ENCODE results near the gene GSG1L.

GSG1L gene

DNA sequence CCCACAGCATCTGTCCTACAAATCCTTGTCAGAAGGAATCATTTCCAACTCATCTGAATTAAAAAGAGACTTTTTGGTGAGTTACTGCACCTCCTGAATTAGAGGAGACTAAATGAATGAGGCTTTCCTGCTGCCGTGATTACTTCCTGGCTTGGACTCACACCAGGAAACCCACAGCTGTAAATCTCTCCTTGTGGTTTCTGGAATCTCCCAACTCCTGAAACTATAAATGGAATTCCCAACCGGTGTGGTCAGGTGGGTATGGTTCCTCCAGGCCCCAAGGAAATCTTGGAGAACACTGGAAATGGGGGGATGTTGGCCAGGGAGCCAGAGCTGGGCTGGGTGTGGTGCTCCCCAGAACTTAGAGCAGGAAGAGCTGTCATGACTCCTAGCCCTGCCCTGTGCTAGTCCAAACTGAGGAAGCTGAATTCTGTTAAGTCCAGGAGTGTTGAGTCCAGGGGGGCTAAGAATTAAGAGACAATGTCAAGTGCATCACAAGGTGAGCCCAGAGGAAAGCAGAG, 216.4 kb downstream of the GSG1L start:
- no peak for DNase-seq (ENCODE audit: low read depth)

DNA sequence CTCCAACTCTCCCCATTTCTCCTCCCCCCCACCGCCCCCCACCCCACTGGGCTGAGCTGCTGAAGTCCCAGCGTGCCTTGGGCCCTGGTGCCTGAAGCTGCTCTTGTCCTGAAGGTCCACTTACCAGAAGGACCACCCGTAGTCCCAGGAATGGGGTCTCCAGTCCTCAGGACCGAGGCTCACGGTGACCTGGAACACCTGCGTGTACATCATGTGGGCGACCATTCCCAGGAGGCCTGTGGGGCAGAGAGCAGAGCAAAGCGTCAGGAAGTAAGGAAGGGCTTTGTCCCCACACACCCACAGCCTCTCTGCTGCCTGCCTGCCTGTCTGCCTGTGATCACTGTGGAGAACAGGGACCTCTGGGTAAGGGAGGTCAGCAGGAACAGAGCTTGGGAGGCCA, 218.7 kb downstream of the GSG1L start:
- DNase-seq (ENCODE audit: low read depth), result no peak

DNA sequence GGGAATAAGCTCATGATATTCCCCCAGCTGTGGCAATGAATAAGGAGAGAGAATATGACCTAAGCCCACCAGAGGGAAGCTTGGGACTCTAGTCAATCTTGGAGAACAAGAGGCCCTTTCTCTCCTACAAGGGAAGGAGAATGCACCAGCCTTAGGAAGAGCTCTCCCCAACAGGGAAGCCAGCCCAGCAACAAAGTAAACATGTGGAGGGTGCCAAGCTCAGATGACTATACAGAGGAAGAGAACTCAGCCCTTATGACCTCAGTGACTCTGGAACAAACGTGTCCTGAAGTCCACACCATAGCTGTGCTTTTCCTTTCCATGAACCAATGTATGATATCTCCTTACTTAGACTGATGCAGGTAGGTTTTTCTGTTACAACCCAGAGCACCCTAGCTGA, 219.7 kb downstream of the GSG1L start:
- no peak for DNase-seq (ENCODE audit: low read depth)

DNA sequence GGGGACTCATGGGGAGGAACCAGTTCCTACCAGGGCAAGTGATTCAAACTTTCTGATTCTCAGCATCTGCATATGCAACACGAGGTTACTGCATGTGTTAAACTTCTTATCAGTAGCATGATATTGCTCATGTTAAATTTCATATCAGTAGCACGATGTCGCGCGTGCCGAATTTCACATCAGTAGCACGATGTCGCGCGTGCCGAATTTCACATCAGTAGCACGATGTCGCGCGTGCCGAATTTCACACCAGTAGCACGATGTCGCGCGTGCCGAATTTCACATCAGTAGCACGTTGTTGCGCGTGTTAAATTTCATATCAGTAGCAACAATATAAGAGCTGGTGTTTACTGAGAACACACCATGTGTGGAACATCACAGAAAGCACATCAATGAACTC, 221.6 kb downstream of the GSG1L start:
- no peak for DNase-seq (ENCODE audit: low read depth)

DNA sequence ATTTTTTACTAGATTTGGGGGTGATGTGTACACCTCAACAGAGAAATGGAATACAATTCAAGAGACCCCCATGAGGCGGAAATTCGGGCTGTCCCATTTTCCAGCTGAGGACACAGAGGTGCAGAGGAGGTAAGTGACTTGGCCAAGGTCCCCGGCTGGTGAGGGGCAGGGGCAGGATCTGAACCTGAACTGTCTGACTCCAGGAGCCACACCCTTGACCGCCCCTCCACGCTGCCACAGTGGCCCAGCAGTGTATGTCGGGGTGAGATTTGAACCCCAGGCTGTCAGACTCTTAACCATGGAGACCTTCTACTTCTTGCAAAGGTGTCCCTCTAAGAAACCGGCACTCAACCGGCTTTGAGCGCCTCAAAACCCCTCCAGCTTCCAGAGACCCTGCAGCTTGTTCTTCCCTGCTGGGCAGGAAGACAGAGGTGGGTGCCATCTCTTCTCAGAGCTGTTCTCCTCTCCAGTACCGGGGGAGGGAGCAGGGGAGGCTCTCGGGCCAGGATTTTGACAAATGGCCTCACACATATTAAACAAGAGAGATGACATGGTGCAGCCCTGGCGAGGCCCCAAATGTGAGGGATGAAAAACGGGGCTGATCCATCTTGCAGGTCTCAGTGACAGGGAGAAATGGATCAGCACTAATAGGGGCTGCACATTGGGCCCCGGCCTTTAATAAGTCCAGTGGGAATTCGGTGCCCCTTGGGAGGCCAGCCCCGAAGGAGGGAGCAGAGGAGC, 222.3 kb downstream of the GSG1L start:
- no peak for DNase-seq (ENCODE audit: low read depth)

DNA sequence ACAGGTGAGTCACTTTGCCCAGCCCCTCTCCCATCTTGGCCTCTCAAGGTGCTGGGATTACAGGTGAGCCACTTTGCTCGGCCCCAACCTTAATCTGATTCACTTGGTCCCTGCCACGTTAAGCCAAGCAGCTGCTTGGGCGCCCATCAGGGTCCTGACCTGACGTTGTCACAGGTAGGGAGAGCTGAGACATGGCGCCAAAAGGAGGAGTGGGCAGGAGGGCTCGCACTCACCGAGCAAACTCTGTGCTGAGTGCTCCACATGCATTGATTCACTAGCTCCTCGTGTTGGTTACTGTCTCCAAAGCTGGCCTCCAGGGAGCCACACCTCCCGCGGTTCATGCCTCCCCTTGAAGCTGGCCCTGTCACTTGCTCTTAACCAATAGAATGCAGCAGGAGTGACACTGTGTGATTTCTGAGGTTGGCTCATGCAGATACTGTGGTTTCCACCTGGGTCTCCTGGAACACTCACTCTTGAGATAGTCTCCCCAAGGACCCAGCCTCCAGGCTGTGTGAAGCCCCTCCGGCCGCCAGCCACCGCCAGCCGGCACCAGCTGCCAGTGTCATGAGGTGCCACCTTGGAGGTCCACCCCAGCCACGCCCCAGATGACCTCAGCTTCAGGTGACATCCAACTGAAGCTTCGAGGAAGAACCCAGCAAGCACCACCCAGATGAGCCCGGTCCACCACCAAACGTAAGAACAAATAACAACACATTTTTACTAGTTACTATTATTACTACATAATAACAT, 223.0 kb downstream of the GSG1L start:
- no peak for DNase-seq (ENCODE audit: low read depth)

DNA sequence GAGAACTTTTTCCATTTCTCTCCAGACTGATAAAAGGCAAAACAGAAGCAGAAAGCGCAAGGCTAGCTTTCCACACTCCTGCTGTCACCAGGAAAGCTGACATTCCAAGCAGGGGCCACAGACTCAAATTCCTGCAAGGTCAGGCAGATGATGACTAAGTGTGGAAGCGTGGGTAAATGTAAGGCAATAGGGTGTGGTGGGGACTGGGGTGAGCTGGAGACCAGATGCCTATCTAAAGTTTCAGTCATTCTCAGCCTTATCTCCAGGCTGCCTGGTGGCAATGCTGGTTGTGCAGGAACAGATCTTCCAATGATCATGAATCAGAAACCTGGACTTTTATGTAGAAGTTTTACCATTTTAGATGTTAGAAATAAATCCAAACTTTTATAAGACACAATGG, 224.1 kb downstream of the GSG1L start:
- no peak for DNase-seq (ENCODE audit: low read depth)

DNA sequence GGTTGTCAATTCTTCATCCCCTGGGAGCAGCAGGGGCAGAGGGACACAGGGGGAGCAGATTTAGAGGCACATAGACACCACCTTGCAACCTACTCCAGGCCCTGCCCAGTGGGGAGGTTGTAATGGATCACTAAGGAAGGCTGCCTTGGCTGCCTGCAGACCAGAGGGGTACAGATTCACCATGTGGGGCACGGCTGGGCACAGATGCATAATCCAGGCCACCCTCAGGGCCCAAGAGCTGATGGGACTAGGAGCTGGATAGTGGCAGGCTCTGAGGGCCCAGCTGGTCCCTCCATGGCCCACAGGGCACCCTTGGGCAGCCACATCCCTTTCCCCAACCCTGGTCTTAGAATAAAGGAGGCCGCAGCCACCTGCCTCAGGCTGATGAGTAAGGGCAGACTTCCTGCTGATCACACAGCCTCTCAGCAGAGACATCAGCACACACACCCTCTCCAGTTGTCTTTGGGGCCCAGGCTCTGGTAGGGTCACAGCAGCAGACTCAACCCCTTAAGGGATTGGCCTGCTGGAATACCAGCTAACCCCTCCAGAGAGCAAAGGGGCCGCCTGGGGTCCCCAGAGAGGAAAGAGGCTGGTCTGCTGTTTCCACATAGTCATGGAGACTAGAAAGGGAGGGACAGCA, 224.9 kb downstream of the GSG1L start:
- no peak for DNase-seq (ENCODE audit: low read depth)

DNA sequence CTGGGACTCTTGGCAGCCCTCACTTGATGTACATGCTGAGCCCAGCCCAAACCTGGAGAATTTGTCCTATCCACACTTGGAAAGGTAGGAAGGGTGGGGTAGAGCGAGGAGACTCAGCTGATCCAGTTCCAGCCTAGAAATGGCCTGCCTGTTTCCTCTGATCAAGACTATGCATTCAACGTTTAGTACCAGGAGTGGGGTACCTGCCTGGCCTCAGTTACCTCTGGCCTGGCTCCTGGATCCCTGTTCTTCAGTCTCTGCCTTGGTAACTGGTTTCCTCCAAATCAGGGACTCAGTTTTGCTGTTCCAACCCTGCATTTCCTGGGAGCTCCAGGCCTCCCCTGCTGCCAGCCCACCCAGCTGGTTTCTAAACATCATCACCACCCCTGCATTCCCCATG, 233.5 kb downstream of the GSG1L start:
- DNase-seq (ENCODE audit: low read depth), result no peak

DNA sequence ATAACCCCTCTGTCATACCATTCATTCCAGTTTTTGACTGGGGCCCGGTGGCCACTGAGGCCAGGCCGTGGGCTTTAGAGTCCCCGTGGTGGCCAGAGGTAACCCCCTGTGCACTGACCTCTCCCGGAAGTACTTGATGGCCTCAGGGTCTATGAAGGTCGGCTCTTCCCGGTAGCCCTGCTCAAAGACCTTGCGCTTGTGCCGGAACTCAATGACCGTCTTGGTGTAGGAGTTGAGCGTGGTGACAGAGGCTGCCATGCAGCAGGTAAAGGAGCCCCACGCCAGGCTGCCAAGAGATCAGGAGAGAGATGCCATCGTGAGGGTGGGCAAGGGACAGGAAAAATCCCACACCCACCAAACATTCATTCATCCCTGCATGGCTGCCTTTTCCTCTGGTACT, 234.8 kb downstream of the GSG1L start:
- no peak for DNase-seq (ENCODE audit: low read depth)

DNA sequence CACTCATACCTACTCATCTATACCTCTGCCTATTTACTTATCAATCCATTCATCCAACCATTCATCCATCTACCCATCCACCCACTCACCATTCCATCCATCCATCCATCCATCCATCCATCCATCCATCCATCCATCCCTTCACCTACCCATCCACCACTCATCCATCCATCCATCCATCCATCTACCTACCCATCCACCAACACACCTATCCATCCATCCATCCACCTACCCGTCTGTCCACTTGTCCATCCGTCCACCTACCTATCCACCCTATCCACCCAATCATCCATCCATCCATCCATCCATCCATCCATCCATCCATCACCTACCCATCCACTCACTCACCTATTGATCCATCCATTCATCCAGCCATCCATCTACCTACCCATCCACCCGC, 235.7 kb downstream of the GSG1L start:
- DNase-seq (ENCODE audit: low read depth), result no peak

DNA sequence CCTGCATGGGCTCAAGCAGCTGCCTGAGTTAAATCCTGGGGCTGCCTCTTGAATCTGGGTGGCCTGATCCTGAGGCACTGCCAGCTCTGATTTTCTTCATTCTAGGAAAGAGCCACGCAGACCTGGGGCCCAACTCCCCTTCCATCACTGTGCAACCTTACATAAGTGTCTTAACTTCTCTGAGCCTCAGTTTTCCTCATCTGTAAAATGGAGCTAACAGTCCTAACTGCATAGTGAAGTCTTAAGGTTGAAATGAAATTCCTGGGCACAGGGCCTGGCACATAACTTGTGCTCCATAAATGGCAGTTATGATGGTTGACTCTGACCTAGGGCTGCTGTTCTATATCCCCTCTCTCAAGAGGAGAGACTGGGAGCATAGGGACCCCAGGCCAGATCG, 236.6 kb downstream of the GSG1L start:
- DNase-seq (ENCODE audit: low read depth), result no peak

DNA sequence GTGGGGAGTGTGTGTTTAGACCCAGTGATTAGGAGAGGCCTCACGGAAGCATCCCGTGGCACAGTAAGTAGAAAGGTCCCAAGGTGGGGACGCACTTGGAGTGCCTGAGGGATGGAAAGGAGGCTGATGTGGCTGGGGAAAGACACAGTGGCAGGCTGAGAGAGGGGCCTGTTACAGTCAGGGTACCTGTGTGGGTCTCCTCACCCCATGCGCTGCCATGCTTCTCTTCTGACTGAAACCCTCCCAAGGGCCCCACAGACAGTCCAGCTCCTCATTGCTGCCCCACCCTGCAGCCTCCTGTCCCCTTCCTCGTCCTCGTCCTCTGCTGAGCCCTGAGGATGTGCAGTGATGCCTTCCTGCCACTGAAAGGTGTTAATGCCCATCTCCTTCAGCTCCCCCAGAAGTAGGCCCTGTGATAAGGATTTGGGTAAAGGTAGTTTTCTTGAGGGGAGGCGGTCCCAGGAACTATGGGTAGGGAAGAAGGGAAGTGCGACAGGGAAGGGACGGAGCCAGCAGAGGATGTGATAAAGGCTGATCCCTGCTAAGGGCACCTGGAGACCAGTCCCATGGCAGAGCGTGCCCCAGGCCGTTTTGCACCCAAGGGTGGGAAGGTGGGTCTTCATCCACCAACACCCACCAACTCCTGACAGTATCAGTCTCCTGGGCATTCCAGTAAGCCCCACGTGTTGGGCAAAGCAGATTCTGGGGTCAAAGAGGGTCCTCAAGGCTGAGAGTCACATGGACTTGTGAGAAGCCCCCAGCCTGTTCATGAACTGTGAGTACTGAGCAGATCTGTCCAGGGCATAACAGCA, 237.2 kb downstream of the GSG1L start:
- DNase-seq (ENCODE audit: low read depth), result no peak

DNA sequence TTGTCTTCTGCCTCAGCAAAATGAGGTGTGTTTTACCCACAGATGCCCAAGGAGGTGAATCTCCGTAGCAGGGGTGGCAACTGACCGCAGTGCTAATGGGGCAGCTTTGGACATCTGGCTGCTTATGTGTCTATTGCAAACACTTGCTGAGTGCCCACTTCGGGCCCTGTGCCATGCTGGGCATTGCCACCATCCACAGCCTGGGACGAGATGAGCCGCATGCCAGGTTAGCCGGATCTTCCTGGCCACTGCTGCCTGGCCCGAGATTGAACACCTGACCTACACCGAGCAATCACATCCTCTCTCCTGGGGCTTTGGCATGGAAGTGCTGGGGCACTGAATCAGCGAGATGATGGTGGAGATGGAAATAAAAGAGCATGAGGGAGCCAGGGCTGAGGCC, 238.7 kb downstream of the GSG1L start:
- no peak for DNase-seq (ENCODE audit: low read depth)

DNA sequence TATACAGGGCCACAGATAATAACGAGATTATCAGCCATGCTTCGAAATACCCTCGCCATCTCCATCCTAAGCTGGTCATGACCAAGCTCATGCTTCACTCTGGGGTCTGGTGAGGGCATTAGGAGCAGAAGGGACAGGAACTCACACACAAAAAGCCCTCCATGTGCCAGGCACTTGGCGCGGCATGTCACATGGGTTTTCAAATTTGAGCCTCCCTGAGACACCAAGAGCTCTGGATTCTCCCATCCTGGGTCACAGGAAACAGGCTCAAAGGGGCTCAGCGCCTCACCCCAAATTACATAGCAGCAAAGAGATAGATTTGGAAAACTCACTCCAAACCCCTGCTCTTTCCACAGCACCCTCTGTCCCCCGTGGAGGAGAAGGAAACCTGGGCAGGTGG, 239.5 kb downstream of the GSG1L start:
- DNase-seq (ENCODE audit: low read depth), result no peak

DNA sequence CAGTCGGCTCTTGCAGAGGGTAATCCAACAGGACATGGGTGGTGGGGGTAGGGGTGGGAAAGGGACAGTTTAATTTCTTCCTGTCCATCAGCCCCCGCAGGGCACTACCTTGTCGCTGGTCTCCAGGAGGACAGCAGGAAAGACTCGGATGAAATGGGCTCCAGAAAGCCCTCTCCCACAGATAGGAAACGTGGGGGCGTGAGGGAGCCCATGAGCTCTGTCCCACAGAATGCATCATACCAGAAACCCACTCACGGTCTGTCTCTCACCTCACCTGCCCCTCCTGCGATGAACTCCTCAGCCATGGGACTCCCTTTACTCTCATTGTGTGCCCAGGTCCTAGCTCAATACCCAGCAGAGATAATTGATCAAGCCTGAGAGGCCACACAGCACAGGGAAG, 240.1 kb downstream of the GSG1L start:
- DNase-seq (ENCODE audit: low read depth), result no peak

DNA sequence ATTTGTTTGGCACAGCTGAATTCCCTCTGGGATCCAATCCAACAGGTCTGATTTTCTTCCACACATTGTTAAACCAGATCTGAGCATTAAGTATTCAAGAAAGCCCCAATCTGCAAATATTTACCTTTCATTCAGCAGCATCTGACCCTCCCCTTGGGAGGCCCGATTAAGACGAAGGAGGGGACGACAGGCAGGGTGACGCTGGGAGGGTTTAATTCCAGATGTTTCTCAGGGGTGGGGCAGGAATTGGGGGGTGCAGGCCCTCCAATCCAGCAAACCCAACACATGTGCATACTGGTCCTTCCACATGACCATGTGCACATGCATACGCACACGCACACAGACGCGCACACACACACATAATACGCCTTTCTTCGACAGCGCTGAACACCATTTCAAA, 240.5 kb downstream of the GSG1L start:
- no peak for DNase-seq (ENCODE audit: low read depth)

DNA sequence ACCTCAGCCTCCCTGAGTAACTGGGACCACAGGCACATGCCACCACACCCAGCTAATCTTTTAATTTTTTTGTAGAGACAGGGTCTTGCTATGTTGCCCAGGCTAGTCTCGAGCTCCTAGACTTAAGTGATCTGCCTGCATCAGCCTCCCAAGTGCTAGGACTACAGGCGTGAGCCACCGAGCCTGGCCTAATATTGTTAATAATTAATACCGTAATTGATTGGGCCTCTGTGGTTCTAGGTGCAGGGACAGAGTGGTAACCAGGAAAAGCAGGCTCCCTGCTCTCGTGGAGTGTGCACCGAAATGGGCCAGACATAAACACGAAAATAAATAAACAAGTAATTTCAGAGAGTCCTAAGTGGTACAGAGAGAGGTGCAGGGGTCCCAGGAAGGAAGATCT, 241.0 kb downstream of the GSG1L start:
- DNase-seq (ENCODE audit: low read depth), result no peak

DNA sequence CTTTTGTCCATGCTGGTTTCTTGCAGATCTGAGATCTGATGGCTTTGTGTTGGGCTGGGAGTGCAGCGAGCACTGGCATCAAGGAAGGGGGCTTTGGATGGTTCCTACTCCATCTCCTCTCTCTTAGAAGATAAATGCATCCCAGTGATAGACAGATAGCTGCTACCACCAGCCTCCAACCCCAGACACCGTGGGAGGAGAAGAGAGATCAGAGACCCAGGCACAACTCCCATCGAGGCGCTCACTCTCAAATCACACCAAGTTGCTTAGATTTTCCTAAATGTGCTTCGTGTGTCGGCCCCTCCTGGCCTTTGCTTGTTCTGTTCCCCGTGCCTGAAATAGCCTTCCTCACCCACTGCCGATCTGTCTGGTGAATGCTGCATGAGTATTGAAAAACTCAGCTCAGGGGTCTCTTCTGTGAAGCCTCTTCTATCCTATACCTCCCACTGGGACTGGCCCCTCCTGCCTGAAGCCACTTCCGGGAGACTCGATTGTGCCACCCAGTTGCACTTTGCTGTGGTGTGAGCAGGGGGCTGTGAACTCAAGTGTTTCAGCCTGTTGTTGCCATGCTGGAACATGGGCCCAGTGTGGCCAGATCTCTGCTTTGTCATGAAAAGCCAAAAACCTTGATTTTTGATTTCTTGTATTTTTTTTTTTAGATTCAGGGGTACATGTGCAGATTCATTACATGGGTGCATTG, 242.7 kb downstream of the GSG1L start:
- DNase-seq (ENCODE audit: low read depth), result no peak

DNA sequence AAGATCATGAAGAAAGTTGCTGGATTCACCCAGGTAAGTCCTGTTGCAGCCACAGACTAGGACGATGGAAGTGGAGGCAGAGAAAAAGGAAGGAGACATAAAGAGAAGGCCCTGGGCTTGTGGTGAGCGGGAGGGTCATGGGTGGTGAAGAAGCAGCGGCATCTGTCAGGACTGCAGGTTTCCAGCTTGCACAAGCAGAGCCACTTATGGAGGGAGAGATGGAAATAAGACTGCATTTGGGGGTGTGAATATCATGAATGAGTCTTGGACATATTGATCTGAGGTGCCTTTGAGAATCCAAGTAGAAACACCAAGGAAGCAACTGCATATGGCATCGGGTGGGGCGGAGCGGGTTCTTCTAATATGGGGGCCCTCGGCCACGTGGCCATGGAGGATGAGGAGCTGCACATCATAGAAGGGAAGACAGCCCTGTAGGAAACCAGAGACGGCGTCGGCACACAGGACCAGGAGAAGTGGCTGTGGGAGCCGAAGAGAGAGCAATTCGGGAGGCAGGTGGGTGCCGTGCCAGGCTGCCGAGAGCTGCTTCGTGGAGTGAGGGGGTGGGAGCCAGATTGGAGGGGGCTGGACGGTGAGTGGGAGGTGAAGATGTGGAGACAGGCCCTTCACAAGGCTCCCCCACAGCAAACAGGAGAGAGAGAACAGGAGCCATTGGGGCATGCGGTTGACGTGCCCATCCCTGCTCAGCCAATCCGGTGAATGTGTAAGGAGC, 243.5 kb downstream of the GSG1L start:
- no peak for DNase-seq (ENCODE audit: low read depth)

DNA sequence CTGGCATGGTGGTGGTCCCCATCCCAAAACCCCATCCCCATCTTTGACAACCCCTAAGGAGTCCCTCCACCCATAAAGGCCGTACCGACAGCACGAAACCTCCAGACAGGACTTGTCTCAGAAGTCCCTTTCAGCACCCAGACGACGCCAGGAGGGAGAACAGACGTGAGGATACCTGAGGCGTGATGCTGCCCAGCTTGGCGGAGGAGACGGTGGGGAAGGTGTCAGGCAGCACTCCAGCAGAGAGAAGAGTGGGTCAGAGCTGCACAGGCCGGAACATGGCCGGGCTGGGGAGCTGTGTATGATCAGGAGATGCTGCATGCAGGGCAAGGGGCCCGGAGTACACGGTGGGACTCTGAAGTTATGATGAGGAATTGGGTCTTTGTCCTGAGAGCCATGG, 244.2 kb downstream of the GSG1L start:
- no peak for DNase-seq (ENCODE audit: low read depth)
